CD4-positive, alpha-beta T cell treated with Interferon gamma for 1 hour (primary cell): ENCODE results near the gene CISH.
A peak's percentile ranks its signal among the peaks of the same experiment; 100 is the strongest.

Experiments
- DNase-seq: peaks from one replicate; pipeline ENCODE4 v3.0.0-alpha.2; 2020

Gene CISH

GRCh38 chr3:50635066-50635465 is 23.5 kb upstream of the CISH start:
- no peak for DNase-seq

- DNase-seq, result no peak
These were observed 21.7 kb upstream of the CISH start for GRCh38 chr3:50633230-50633790.

GRCh38 chr3:50632450-50632849 is 20.9 kb upstream of the CISH start:
- DNase-seq, result no peak

- no peak for DNase-seq
These were observed 19.3 kb upstream of the CISH start for GRCh38 chr3:50630877-50631276.

- DNase-seq, result no peak
These were observed 18.8 kb upstream of the CISH start for GRCh38 chr3:50630394-50630793.

GRCh38 chr3:50628601-50629000 is 17.0 kb upstream of the CISH start:
- no peak for DNase-seq

GRCh38 chr3:50627407-50628051 is 16.0 kb upstream of the CISH start:
- DNase-seq, result peak; percentile 79

GRCh38 chr3:50626401-50626800 is 14.8 kb upstream of the CISH start:
- no peak for DNase-seq

GRCh38 chr3:50625231-50626182 is 13.9 kb upstream of the CISH start:
- DNase-seq, result no peak

GRCh38 chr3:50624634-50625033 is 13.1 kb upstream of the CISH start:
- DNase-seq, result no peak

- DNase-seq, result no peak
These were observed 12.4 kb upstream of the CISH start for GRCh38 chr3:50623840-50624474.

GRCh38 chr3:50622881-50623280 is 11.3 kb upstream of the CISH start:
- no peak for DNase-seq

GRCh38 chr3:50620820-50621219 is 9.2 kb upstream of the CISH start:
- DNase-seq, result no peak

- peak; percentile 67 for DNase-seq
These were observed 8.8 kb upstream of the CISH start for GRCh38 chr3:50620420-50620819.

- no peak for DNase-seq
These were observed 6.4 kb upstream of the CISH start for GRCh38 chr3:50617911-50618481.

- DNase-seq, result peak; percentile 41
These were observed 5.7 kb upstream of the CISH start, which contains the start of gene MAPKAPK3 for GRCh38 chr3:50617096-50617791. MAPKAPK3 (plus strand) TSS chr3:50617151; CDS start chr3:50617566, 415 bp downstream.

GRCh38 chr3:50616770-50617095 is 5.2 kb upstream of the CISH start:
- peak; percentile 94 for DNase-seq

GRCh38 chr3:50616003-50616769 is 4.6 kb upstream of the CISH start:
- DNase-seq, result peak; percentile 82

GRCh38 chr3:50615190-50615589 is 3.6 kb upstream of the CISH start:
- DNase-seq, result no peak

- no peak for DNase-seq
These were observed 1.6 kb upstream of the CISH start for GRCh38 chr3:50612970-50613846.
